Left kidney (tissue), 2 donors: ENCODE measurements around the gene LRRC32. TPM values are rescaled to one million over a fixed set of nuclear protein-coding genes. Genes with fewer than 3 reads are reported as not detected.

Experiments used
- DNase-seq: peaks from one replicate; pipeline ENCODE4 v3.0.0-alpha.2; 2013
- polyA plus RNA-seq: library from polyadenylated mRNA; unstranded; fragments of 120-200 nt; gene quantifications from one replicate; pipeline ENCODE4 v1.2.1, GENCODE V29; 2013; ENCODE audit not compliant: insufficient read length

The LRRC32 gene
- polyA plus RNA-seq, 1 donor: 48.8 TPM

- DNase-seq: no peak
These were observed 30.9 kb upstream of the LRRC32 start for GRCh38 chr11:76701294-76702040.

DNA sequence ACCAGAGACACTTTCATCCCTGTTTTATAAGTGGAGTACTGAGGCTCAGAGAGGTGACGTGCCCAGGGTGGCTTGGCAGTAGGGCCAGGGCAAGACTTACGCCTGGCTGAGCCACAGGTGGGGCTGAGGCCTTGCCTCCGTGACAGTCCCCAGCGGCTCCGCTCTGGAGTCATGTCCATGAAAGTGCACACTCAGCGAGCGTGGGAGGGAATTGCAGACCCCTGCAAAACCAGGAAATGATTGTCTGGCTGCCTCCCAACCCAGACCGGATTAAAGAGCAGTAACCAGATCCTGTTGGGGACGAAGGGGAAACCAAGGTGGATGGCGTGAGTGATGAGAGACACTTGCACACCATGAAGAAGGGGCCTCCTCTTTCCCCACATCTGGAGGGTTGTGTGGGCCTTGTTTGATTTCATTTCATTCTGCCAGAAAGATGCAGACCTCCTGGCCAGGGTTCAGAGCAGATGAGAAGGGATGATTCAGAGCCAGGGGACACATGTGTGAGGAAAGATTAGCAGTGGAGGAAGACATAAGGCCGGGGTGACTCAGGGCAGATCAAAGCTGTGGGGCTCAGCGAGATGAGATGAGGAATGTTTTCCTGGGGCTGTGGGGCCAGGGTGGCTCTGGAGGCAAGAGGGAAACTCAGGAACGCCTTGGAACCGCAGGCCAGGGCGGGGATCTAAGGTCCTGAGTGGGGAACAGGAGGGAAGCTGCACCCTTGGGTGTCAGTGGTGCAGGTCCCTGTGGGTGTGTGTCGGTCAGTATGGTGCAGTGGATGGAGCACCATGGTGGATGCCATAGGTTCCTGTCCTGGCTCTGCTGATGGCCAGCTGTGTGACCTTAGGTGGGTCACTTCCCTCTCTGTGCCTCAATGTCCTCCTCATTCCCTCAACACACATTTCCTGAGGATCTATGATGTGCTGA, 29.9 kb upstream of the LRRC32 start:
- DNase-seq: peak; percentile 57

- no peak for DNase-seq
These were observed 29.0 kb upstream of the LRRC32 start for GRCh38 chr11:76699451-76700091.

- DNase-seq: no peak
These were observed 27.9 kb upstream of the LRRC32 start for GRCh38 chr11:76698321-76699043.

DNA sequence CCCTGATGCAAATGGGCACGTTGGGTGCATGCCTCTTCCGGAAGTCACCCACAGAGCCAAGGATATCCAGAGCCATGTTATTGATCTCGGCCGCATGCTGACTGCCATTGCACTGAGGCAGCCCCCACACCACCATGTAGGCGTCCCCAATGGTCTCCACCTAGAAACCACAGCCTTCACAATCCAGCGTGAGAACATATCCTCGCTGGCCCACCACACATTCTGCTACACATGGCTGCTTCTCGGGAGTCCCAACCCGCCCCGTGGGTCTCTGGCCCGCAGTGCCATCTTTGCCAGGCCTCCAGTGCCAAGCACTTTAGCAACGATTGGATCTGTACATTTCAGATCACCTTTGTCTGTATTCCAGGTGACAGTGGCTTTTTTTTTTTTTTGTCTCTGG, 26.2 kb upstream of the LRRC32 start:
- DNase-seq: no peak

DNA sequence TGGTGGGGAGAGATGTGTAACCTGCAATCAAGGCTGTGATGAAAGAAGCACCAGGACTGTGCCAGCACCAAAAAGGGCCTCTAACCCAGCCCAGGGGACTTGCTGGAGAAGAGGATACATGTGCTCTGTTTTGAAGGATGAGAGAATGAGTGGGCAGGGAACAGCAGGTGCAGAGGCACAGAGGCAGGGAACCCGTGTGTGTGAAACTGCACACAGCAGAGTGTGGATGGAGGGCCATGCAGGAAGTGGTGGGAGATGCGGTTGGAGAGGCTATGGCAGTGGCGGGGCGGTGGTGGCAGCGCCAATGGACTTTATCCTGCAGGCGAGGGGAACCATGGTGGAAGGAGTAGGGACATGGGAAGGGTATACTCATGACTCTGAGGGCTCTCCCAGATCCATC, 25.2 kb upstream of the LRRC32 start:
- DNase-seq: no peak

DNA sequence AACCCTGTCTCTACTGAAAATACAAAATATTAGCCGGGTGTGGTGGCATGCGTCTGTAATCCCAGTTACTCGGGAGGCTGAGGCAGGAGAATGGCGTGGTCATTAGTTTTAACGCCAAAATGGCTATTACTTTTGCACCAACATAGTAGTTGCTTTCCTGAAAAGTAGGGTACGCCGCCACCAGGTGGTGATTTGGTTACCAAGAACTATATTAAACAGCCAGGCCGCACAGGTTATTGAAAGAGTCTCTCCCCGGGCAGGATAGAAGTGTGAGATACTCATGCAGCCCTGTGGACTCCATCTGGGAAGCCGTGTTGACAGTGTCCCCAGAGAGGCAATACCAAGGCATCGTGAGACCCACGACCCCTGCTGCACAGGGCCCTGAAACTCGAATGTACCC, 24.6 kb upstream of the LRRC32 start:
- DNase-seq: no peak

GRCh38 chr11:76694664-76695063, 24.1 kb upstream of the LRRC32 start:
- no peak for DNase-seq

DNA sequence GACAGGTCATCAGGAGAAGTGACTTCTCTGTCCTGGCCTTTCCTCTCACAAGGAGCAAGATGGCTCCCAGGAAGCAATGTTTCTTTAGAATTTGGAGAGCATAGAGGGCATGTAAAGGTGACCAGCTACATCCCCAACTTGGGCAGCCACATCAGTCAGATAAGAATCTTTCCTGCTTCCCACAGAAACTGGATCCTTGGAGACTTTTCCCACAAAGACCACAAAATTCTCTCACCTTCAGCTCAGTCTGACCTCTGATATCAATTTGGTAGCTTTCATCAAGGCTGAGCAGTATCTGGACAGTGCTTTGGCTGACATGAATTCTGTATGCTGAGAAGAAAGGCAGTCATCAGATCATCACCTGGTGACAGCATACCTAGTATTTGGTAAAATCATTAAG, 23.3 kb upstream of the LRRC32 start:
- no peak for DNase-seq

DNA sequence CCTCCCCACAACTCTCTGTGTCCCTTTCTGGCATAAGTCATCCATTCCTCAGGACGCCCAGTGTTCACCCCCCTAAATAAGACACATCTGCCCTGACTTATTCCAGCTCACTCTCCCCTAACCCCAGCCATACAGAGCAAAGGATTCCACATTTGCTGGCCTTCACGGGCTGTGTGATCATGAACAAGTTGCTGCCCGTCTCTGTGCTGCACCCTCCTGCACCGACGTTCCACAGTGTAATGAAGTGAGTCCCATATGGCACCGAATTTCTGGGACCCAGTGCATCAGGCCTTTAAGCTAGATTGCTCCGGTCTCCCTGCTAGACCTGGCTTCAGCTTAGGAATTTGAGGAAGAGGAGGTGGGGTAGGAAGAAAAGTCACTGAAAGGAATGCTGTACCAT, 22.4 kb upstream of the LRRC32 start:
- no peak for DNase-seq

- DNase-seq: no peak
These were observed 21.1 kb upstream of the LRRC32 start for GRCh38 chr11:76691655-76692054.

GRCh38 chr11:76690736-76691135, 20.2 kb upstream of the LRRC32 start:
- no peak for DNase-seq

DNA sequence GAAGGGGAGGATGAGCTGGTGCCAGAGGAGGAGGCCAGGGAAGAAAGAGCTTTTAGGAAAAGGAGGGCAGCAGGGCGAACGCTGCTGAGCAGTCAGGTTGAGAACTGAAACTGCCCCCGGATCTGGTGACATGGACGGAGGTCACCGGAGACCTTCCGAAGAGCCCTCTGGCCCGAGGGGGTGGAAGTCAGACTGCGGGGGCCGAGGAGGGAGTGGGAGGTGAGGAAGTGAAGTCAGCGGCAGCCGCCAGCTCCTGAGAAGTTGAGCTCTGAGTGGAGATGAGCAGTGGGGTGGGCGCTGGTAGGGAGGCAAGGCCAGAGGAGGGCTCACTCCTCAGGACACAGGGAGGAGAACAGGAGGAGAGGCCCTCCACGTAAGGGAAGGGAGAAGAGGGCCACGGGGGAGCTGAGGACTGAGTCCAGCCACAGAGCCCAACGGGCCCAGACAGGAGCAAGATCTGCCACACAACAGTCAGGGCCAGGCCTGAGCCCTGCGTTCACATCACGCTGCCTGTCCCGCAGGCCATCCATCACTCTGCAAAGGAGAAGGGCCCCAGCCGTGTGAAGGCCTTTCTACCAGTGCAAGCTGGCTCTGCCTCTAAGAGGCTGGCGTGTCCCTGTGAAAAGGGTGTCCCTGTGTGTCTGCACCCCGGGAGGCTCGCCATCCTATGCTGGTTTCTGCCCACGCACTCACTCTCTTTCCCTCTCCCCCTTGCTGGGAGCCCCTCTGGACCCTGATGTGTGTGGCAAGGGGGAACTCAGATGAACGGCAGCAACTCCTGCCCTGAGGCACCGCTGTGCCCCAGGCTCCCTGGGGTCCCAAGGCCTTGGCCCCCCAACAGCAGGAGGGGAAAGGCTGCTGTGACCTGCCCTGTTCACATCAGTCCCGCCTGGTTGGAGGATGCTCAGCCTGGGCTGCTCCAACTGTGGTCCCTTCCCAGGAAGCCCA, 19.0 kb upstream of the LRRC32 start:
- DNase-seq: no peak

DNA sequence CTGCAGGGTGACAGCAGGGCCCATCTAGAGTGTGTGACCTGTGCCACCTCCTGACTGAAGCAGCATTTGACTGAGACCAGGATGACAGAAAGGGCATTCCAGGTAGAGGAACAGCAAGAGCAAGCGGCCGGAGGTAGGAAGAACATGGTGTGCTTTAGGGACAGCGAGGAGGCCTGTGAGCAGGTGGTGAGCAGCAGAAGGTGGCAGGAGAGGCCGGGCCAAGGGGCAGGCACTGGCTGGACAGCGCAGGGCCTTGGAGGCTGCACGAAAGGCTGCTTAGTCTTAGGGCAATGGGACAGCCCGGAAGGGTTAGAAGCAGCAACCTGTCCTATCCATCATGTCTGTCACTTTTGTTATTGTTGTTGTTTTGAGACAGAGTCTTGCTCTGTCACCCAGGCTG, 17.6 kb upstream of the LRRC32 start:
- no peak for DNase-seq

GRCh38 chr11:76686261-76687079, 15.9 kb upstream of the LRRC32 start:
- DNase-seq: no peak

DNA sequence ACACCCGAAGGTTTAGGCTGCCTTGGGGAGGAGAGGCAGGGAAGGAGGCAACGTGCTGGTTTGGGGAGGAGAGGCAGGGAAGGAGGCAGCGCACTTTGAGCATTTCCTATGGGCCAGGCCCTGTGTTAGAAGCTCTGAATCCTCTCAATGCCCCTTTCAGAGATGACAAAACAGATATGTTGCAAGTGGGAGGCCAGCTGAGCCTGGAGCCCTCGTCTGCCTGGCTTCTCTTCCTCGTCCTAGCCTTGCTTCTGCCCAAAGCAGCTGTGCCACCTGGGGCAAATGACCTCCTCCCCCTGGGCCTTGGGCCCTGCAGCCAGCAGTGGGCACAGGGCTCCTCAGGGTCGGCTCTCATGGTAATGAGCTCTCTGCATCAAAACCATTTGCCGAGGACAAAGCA, 15.3 kb upstream of the LRRC32 start:
- DNase-seq: no peak

DNA sequence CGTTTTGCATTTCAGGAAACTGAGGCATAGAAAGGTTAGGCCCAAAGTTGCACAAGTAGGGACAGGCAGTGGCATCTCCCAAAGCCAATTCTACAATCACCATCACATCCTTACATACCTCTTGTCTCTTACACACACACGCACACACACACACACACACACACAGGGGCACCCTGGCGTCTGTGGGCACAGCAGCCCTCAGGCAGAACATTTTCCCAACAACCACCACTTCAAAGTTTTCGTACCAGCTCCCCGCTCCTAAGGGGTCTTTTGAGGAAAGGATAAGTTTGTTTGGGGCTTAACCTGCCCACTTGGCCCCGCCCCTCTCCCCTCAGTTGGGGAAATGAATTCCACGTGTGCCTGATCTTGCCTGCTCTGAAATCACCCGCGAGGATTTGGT, 14.7 kb upstream of the LRRC32 start:
- no peak for DNase-seq

GRCh38 chr11:76684516-76684915, 14.0 kb upstream of the LRRC32 start:
- DNase-seq: no peak

GRCh38 chr11:76683161-76684095, 12.9 kb upstream of the LRRC32 start:
- DNase-seq: no peak
